AG09309 (cell line): ENCODE results near the gene KCNIP1.

ENCODE experiments used
- DNase-seq: peaks from one replicate; pipeline ENCODE4 v3.0.0-alpha.2; 2010; ENCODE audit warnings: low read depth
- H3K4me3 ChIP-seq: 2 replicates; pipeline ENCODE4 v1.5.1; 2011; ENCODE audit warnings: mild to moderate bottlenecking, low read depth, low read length, moderate library complexity; ENCODE audit not compliant: control insufficient read depth
- TF ChIP-seq, protein P1 (sequence below): IDR thresholded peaks from 2 replicates; pipeline ENCODE4 v1.5.1; 2011; ENCODE audit warnings: mild to moderate bottlenecking, low read depth, low read length, inconsistent platforms; ENCODE audit not compliant: insufficient read depth, control insufficient read depth; ENCODE audit errors: missing control alignments

Gene KCNIP1

DNA sequence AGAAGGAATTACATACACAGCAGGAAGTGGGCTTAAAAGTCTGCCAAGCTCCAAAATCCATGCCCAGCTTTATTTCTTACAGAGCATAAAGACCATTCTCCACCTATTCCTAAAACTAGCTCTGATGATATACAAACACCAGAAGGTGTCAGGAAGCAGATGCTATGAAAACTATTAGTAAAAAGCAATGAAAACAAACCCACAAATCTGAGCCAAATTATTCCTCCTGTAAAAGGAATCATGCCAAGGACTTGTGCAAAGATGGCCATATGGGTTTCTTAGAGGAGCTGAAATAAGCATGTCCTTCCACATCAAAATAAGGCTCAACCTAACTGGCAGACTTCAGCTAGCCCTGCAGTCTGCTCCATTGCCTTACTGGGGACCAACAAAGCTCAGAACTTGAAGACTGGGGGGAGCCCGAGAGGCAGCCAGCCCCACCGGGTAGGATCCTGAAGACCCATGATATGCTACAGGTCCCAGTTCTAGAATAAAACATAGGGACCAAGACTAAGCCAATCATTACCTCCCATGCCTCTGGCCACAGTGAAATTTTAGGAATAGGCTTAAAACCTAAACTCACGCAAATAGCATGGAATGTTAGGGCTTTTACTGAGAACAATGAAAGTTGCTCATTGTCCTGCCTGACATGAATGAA is 236.9 kb downstream of the KCNIP1 start:
- TF ChIP-seq, protein P1, sequence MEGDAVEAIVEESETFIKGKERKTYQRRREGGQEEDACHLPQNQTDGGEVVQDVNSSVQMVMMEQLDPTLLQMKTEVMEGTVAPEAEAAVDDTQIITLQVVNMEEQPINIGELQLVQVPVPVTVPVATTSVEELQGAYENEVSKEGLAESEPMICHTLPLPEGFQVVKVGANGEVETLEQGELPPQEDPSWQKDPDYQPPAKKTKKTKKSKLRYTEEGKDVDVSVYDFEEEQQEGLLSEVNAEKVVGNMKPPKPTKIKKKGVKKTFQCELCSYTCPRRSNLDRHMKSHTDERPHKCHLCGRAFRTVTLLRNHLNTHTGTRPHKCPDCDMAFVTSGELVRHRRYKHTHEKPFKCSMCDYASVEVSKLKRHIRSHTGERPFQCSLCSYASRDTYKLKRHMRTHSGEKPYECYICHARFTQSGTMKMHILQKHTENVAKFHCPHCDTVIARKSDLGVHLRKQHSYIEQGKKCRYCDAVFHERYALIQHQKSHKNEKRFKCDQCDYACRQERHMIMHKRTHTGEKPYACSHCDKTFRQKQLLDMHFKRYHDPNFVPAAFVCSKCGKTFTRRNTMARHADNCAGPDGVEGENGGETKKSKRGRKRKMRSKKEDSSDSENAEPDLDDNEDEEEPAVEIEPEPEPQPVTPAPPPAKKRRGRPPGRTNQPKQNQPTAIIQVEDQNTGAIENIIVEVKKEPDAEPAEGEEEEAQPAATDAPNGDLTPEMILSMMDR: no peak
- no peak for DNase-seq
- no peak overlapping the region for H3K4me3 ChIP-seq

DNA sequence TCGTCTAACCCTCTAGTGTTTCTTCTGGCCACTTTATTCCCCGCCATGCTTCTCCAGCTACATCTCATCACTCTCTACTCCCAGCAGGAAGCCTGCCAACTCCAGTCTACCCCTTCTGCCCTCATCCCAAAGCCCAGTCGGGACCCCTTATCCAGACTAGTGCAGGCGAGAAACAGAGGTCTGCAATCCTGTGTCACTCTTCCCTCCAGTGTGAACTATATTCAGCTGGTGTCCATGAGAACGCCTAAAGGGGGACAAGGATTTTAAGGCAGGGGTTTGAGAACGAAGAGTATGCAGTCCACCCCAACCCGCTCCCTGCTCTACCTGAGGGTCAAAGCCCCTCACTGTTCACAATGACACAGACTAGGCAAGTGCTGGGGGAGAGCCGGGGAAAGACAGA is 238.0 kb downstream of the KCNIP1 start:
- no peak overlapping the region for H3K4me3 ChIP-seq
- TF ChIP-seq, protein P1: no peak
- DNase-seq: no peak

DNA sequence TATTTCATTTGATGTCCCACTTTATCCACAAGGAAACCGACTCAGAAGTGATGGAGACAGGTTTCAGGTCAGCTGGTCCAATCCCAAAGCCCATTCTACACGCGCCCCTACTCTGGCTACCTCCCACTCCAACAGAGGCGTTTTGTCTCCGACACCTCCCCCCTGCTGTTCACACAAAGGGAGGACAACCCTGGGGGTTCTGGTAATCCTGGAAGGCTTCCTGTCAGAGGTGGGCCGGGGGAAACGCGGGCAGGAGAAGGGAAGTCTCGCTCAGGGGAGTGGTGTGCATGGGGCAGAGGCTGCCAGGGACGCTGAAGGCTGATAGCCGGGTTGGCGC is 240.0 kb downstream of the KCNIP1 start:
- DNase-seq: no peak
- TF ChIP-seq, protein P1: no peak
- no peak overlapping the region for H3K4me3 ChIP-seq

DNA sequence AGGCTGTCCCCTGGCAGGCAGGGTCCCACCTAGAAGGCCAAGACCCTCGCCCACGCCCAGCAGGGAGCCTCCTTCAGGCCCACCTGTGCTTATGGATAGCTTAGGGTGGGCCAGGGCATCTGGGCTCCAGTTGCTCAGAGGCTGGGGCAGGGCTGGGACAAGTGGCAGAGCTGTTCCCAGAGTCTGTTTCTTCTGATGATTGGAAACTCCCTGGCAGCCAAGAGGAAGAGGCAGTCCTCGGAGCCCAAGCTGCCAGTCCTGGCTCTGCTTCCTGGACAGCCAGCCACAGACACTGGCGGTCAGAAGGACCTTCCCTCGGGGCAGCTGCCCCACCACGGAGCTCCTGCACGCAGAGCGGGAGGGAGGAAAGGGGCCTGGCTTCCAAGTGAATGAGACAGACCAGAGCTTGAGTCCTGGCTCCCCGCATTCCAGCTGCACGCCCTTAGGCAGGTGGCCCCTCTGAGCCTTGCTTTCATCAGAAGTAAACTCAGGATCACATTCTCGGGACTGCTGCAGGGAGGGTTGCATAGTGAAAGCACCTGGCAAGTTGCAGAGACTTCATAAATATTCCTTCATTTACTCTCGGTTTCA is 241.8 kb downstream of the KCNIP1 start:
- no peak overlapping the region for H3K4me3 ChIP-seq
- no peak for DNase-seq
- TF ChIP-seq, protein P1: no peak

DNA sequence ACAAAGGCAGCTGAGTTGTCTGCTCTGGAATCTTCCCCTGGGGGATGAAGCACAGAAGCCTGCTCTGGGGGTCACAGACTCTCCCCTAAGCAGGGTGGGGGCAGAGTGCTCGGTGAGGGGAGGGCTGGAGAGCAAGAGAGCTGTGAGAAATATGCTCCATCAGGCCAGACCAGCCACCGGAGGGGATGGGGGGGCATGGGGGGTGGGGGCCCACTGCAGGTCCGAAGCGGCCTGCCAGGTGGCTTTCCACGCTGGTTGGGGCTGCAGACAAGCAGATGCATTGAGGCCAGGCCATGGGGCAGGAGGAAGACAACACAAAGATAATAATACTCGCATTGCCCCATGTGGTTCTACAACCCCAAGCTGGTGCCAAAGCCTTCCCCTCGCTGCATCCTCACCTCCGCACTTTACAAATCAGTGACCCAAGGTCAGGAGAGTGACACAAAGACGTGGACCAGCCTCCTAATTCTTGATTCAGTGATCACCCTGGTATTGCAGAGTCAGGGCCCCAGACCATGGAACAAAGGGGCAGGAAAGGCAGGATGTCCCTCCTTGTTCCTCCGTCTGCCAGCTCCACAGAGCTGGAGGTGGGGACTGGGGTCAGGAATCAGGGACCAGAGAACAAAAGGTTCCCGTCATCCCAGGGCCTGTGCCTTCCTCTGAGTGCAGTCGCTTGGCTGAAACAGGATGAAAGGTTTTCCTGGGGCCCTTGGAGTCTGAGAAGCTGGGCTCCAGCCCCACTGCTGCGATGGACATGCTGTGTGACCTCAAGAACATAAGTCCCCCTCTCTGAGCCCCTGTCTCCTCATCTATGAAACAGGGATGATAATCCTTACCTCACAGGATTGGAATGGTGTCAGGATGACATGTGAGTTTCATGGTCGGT is 242.5 kb downstream of the KCNIP1 start:
- no peak overlapping the region for H3K4me3 ChIP-seq
- TF ChIP-seq, protein P1: no peak
- no peak for DNase-seq

DNA sequence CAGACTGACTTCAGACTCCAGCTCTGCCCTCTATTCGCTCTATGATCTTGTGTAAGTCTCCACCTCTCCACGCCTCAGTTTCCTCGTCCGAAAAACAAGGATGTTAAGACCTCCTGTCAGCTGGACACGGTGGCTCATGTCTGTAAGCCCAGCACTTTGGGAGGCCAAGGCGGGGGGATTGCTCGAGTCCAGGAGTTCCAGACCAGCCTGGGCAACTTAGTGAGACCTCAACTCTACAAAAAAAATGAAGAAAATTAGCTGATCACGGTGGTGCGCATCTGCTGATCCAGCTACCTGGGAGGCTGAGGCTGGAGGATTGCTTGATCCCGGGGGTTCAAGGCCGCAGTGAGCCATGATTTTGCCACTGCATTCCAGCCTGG is 243.1 kb downstream of the KCNIP1 start:
- DNase-seq: no peak
- no peak overlapping the region for H3K4me3 ChIP-seq
- TF ChIP-seq, protein P1: no peak
